ENCODE measurements around the gene GLRA3. TPM values are rescaled to one million over a fixed set of nuclear protein-coding genes. Genes with fewer than 3 reads are reported as not detected.
"Not testable (repeated sequence)": the region's sequence is repeated elsewhere in the genome, so short reads cannot be mapped to it uniquely, and the experiment has no call there.

The GLRA3 gene
- total RNA-seq (2014; rRNA removed; shearing (Covaris generic)): not detected in 2 replicates

- no peak for DNase-seq (ENCODE audit: low spot score)
- in situ Hi-C loops (cut with HindIII; ENCODE audit: low sequenced_read_pairs): no loop called here
These were observed at the start of gene GLRA3 for GRCh38 chr4:174828845-174829701. TSS of gene GLRA3 (minus strand) at chr4:174829247. CDS start at chr4:174828811, 436 bp downstream.

GRCh38 chr4:174874898-174875297, 45.9 kb upstream of the GLRA3 start:
- in situ Hi-C loops (cut with HindIII; ENCODE audit: low sequenced_read_pairs): no loop called here
- DNase-seq (ENCODE audit: low spot score): no peak

GRCh38 chr4:174873931-174874330, 44.9 kb upstream of the GLRA3 start:
- in situ Hi-C loops (cut with HindIII; ENCODE audit: low sequenced_read_pairs): no loop called here
- no peak for DNase-seq (ENCODE audit: low spot score)

- DNase-seq (ENCODE audit: low spot score); in situ Hi-C loops (cut with HindIII; ENCODE audit: low sequenced_read_pairs): not testable (repeated sequence)
These were observed 44.1 kb upstream of the GLRA3 start for GRCh38 chr4:174873146-174873545.

- no peak for DNase-seq (ENCODE audit: low spot score)
- in situ Hi-C loops (cut with HindIII; ENCODE audit: low sequenced_read_pairs): no loop called here
These were observed 42.4 kb upstream of the GLRA3 start for GRCh38 chr4:174871407-174871806.

- DNase-seq (ENCODE audit: low spot score): no peak
- in situ Hi-C loops (cut with HindIII; ENCODE audit: low sequenced_read_pairs): no loop called here
These were observed 41.3 kb upstream of the GLRA3 start for GRCh38 chr4:174870311-174870710.

- DNase-seq (ENCODE audit: low spot score): no peak
- in situ Hi-C loops (cut with HindIII; ENCODE audit: low sequenced_read_pairs): no loop called here
These were observed 40.3 kb upstream of the GLRA3 start for GRCh38 chr4:174869339-174869738.

- no peak for DNase-seq (ENCODE audit: low spot score)
- in situ Hi-C loops (cut with HindIII; ENCODE audit: low sequenced_read_pairs): no loop called here
These were observed 38.9 kb upstream of the GLRA3 start for GRCh38 chr4:174867903-174868302.

- in situ Hi-C loops (cut with HindIII; ENCODE audit: low sequenced_read_pairs): no loop called here
- DNase-seq (ENCODE audit: low spot score): no peak
These were observed 36.5 kb upstream of the GLRA3 start for GRCh38 chr4:174865418-174865985.

GRCh38 chr4:174864031-174864430, 35.0 kb upstream of the GLRA3 start:
- in situ Hi-C loops (cut with HindIII; ENCODE audit: low sequenced_read_pairs): no loop called here
- no peak for DNase-seq (ENCODE audit: low spot score)

GRCh38 chr4:174860588-174860987, 31.5 kb upstream of the GLRA3 start:
- DNase-seq (ENCODE audit: low spot score): no peak
- in situ Hi-C loops (cut with HindIII; ENCODE audit: low sequenced_read_pairs): no loop called here

- in situ Hi-C loops (cut with HindIII; ENCODE audit: low sequenced_read_pairs): no loop called here
- DNase-seq (ENCODE audit: low spot score): no peak
These were observed 30.9 kb upstream of the GLRA3 start for GRCh38 chr4:174859904-174860303.

- no peak for DNase-seq (ENCODE audit: low spot score)
- in situ Hi-C loops (cut with HindIII; ENCODE audit: low sequenced_read_pairs): no loop called here
These were observed 28.1 kb upstream of the GLRA3 start for GRCh38 chr4:174856926-174857800.

GRCh38 chr4:174855050-174855449, 26.0 kb upstream of the GLRA3 start:
- in situ Hi-C loops (cut with HindIII; ENCODE audit: low sequenced_read_pairs): no loop called here
- DNase-seq (ENCODE audit: low spot score): no peak

GRCh38 chr4:174853629-174854028, 24.6 kb upstream of the GLRA3 start:
- no peak for DNase-seq (ENCODE audit: low spot score)
- in situ Hi-C loops (cut with HindIII; ENCODE audit: low sequenced_read_pairs): no loop called here

- no peak for DNase-seq (ENCODE audit: low spot score)
- in situ Hi-C loops (cut with HindIII; ENCODE audit: low sequenced_read_pairs): no loop called here
These were observed 19.5 kb upstream of the GLRA3 start for GRCh38 chr4:174848596-174848995.

- in situ Hi-C loops (cut with HindIII; ENCODE audit: low sequenced_read_pairs): no loop called here
- DNase-seq (ENCODE audit: low spot score): no peak
These were observed 18.9 kb upstream of the GLRA3 start for GRCh38 chr4:174847801-174848427.

- DNase-seq (ENCODE audit: low spot score): no peak
- in situ Hi-C loops (cut with HindIII; ENCODE audit: low sequenced_read_pairs): no loop called here
These were observed 6.5 kb upstream of the GLRA3 start for GRCh38 chr4:174835536-174835935.

GRCh38 chr4:174834477-174834876, 5.4 kb upstream of the GLRA3 start:
- in situ Hi-C loops (cut with HindIII; ENCODE audit: low sequenced_read_pairs): no loop called here
- DNase-seq (ENCODE audit: low spot score): no peak
